ENCODE results near the gene DYNC1I1.

DNA sequence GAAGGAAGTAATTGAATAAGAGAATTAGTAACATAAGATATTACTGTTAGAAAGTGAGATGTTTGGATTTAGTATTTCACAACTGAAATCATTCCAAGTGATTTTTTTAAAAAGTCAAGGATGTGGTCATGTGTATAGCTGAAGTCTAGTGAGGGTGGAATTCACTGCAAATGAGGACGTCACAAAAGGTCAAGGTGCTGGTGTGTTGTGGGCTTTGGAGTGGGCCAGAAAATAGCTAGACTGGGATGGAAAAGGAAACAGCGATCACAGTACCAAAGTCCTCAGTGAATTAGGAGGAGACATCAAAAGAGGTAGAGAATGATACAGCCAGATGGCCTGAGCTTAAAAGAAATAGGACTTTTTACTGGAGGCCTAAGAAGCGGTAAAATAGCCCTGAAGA is 272.8 kb downstream of the DYNC1I1 start:
- TF ChIP-seq, protein P1, sequence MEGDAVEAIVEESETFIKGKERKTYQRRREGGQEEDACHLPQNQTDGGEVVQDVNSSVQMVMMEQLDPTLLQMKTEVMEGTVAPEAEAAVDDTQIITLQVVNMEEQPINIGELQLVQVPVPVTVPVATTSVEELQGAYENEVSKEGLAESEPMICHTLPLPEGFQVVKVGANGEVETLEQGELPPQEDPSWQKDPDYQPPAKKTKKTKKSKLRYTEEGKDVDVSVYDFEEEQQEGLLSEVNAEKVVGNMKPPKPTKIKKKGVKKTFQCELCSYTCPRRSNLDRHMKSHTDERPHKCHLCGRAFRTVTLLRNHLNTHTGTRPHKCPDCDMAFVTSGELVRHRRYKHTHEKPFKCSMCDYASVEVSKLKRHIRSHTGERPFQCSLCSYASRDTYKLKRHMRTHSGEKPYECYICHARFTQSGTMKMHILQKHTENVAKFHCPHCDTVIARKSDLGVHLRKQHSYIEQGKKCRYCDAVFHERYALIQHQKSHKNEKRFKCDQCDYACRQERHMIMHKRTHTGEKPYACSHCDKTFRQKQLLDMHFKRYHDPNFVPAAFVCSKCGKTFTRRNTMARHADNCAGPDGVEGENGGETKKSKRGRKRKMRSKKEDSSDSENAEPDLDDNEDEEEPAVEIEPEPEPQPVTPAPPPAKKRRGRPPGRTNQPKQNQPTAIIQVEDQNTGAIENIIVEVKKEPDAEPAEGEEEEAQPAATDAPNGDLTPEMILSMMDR (IDR thresholded peaks at IDR 0.05 in 4 of 5, conservative IDR thresholded peaks at IDR 0.05 in 1 of 5): no peak
- TF ChIP-seq POLR2A (IDR thresholded peaks at IDR 0.05): no peak

Data from gastrocnemius medialis (tissue), 4 donors.